Fibroblast of lung (primary cell): ENCODE data around the gene SLC36A3. TPM values are rescaled to one million over a fixed set of nuclear protein-coding genes. Genes with fewer than 3 reads are reported as not detected.

Source experiments
- DNase-seq, 2 donors: peaks; one replicate each; pipeline versions ENCODE4 v3.0.0 to v3.0.0-alpha.2; 2010; ENCODE audit warnings: low read depth in 2 of 2
- H2AFZ ChIP-seq: 2 replicates; pipeline ENCODE4 v1.5.1; 2012; ENCODE audit warnings: low read length, control low read depth, inconsistent platforms
- H3K27ac ChIP-seq: 2 replicates; pipeline ENCODE4 v1.5.1; 2011; ENCODE audit warnings: low read length, control low read depth; ENCODE audit not compliant: insufficient read depth
- H3K27me3 ChIP-seq: 2 replicates; pipeline ENCODE4 v1.5.1; 2011; ENCODE audit warnings: mild to moderate bottlenecking, low read length; ENCODE audit not compliant: control insufficient read depth, insufficient read depth
- H3K36me3 ChIP-seq: 2 replicates; pipeline ENCODE4 v1.5.1; 2011; ENCODE audit warnings: low read length; ENCODE audit not compliant: control insufficient read depth, insufficient read depth
- H3K4me1 ChIP-seq: 2 replicates; pipeline ENCODE4 v1.5.1; 2011; ENCODE audit warnings: low read length; ENCODE audit not compliant: control insufficient read depth, insufficient read depth; ENCODE audit errors: extremely low read depth
- H3K4me2 ChIP-seq: 2 replicates; pipeline ENCODE4 v1.5.1; 2011; ENCODE audit warnings: low read length, control low read depth; ENCODE audit not compliant: insufficient read depth; ENCODE audit errors: extremely low read depth
- H3K4me3 ChIP-seq, 4 experiments: fragments of 200-600 bp in 1 of 4; sonication (generic) in 1 of 4; replicated peaks in 1 of 4; 2 replicates each; pipeline ENCODE4 v1.5.1; 2011 to 2016; ENCODE audit warnings: low read length in 4 of 4, low read depth in 3 of 4, mild to moderate bottlenecking in 3 of 4, control low read depth in 2 of 4, inconsistent platforms in 1 of 4, mixed read lengths in 1 of 4; ENCODE audit not compliant: insufficient read depth in 1 of 4; ENCODE audit errors: control extremely low read depth in 1 of 4
- H3K79me2 ChIP-seq: 2 replicates; pipeline ENCODE4 v1.5.1; 2012; ENCODE audit warnings: mild to moderate bottlenecking, low read length, inconsistent platforms; ENCODE audit not compliant: control insufficient read depth, insufficient read depth
- H3K9ac ChIP-seq: 2 replicates; pipeline ENCODE4 v1.5.1; 2011; ENCODE audit warnings: mild to moderate bottlenecking, low read length, control low read depth; ENCODE audit not compliant: insufficient read depth
- H3K9me3 ChIP-seq: 2 replicates; pipeline ENCODE4 v1.5.1; 2012; ENCODE audit warnings: low read depth, low read length; ENCODE audit not compliant: control insufficient read depth, insufficient read depth
- H4K20me1 ChIP-seq: 2 replicates; pipeline ENCODE4 v1.5.1; 2011; ENCODE audit warnings: low read length; ENCODE audit not compliant: control insufficient read depth, insufficient read depth; ENCODE audit errors: extremely low read depth
- EZH2 ChIP-seq: IDR thresholded peaks from 2 replicates; pipeline ENCODE4 v1.5.1; 2012; ENCODE audit warnings: low read length, control low read depth, mild to moderate bottlenecking; ENCODE audit errors: missing control alignments
- polyA minus RNA-seq: library from RNA; depleted of rRNA, polyadenylated mRNA; stranded (reverse); fragments of >200 nt; gene quantifications from 2 replicates; pipeline ENCODE4 v1.2.3, GENCODE V29; 2011; ENCODE audit warnings: low replicate concordance
- polyA plus RNA-seq, 2 donors: library from polyadenylated mRNA; depleted of rRNA in 1 of 2; stranded (reverse) in 1 of 2; unstranded in 1 of 2; fragments of >200 nt; gene quantifications; 2 replicates each; pipeline ENCODE4 v1.2.1, GENCODE V29; 2011 to 2012; ENCODE audit warnings: missing spikeins in 1 of 2
- total RNA-seq: library from RNA; depleted of rRNA; stranded (reverse); fragments of >200 nt; gene quantifications from 2 replicates; pipeline ENCODE4 v1.2.1, GENCODE V29; 2014
- TF ChIP-seq, protein P1 (sequence below), 2 donors: IDR thresholded peaks in 1 of 2; conservative IDR thresholded peaks in 1 of 2; 1 replicate in 1 of 2; 2 replicates in 1 of 2; pipeline ENCODE4 v1.5.1; 2011 to 2012; ENCODE audit warnings: low read length in 2 of 2, control low read depth in 1 of 2, inconsistent platforms in 1 of 2, low read depth in 1 of 2, mild to moderate bottlenecking in 1 of 2

The SLC36A3 gene
- total RNA-seq, result not detected in 2 replicates
- not detected in 2 replicates for polyA plus RNA-seq
- not detected in 2 replicates for polyA plus RNA-seq (2012)
- polyA minus RNA-seq, result not detected in 2 replicates

DNA sequence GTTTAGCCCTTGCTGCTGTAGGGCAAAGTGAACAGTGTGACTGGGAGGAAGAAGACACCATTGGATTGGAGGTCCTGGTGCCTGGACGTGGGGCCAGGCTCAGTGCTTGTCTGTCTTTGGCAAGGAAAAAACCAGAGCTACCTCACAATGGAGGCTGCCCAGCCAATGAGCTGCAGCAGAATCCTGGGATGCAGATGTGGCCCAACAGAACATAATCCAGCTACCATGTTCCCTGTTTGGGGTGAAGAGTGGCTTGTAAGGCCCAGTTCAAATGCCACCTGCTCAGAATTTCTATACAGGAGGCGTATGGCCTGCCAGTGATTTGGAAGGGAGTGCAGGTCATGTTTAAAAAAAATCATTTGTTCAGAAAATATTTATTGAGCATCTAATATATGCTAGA, at the start of gene SLC36A3:
Gene SLC36A3 (minus strand): TSS at position 101 of the 400 bp plus-strand sequence. CDS start 412 bp downstream, outside the sequence.
- Histone ChIP-seq H3K27me3 (no peaks in the 10 kb centered on the region), H2AFZ (no peak within 1 kb of the TSS), H4K20me1 (no peaks in the 10 kb centered on the region), H3K4me3 (no peak within 1 kb of the TSS), H3K36me3 (no peaks in the 10 kb centered on the region), H3K4me1 (no peaks in the 10 kb centered on the region), H3K27ac (no peak within 1 kb of the TSS), H3K4me2 (no peak within 1 kb of the TSS), H3K9me3 (no peaks in the 10 kb centered on the region), H3K79me2 (no peaks in the 10 kb centered on the region), H3K9ac (no peak within 1 kb of the TSS)
- DNase-seq, result no peak
- TF ChIP-seq, protein P1, sequence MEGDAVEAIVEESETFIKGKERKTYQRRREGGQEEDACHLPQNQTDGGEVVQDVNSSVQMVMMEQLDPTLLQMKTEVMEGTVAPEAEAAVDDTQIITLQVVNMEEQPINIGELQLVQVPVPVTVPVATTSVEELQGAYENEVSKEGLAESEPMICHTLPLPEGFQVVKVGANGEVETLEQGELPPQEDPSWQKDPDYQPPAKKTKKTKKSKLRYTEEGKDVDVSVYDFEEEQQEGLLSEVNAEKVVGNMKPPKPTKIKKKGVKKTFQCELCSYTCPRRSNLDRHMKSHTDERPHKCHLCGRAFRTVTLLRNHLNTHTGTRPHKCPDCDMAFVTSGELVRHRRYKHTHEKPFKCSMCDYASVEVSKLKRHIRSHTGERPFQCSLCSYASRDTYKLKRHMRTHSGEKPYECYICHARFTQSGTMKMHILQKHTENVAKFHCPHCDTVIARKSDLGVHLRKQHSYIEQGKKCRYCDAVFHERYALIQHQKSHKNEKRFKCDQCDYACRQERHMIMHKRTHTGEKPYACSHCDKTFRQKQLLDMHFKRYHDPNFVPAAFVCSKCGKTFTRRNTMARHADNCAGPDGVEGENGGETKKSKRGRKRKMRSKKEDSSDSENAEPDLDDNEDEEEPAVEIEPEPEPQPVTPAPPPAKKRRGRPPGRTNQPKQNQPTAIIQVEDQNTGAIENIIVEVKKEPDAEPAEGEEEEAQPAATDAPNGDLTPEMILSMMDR (conservative IDR thresholded peaks at IDR 0.05 in 1 of 2, IDR thresholded peaks at IDR 0.05 in 1 of 2; ENCODE audit: low read depth in 1 of 2, low read length in 2 of 2), result no peak
- TF ChIP-seq EZH2, result no peak

DNA sequence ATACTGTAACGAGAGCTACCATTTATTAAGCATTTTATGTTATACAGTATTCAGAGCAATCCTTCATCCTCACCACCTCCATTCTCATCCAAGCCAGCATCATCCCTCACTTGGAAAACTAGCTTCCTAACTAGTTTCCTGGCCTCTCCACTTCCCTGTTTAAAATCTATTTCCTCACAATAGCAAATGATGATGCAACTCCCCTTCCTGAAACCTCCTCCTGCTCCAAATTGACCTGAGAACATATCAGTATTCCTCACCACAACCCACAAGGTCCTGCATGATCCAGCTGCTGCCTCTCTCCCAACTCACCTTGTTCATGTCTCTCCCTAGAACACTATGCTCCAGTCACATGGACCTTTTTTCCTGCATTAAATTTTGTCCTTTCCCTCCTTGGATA, 48.1 kb upstream of the SLC36A3 start:
- Histone ChIP-seq H3K79me2 (no peaks in the 10 kb centered on the region), H4K20me1 (no peaks in the 10 kb centered on the region), H3K9ac (no peak overlapping the region), H3K27ac (no peak overlapping the region), H2AFZ (no peak overlapping the region), H3K27me3 (peaks cover 3% of the 10 kb centered on the region), H3K9me3 (no peaks in the 10 kb centered on the region), H3K36me3 (no peaks in the 10 kb centered on the region), H3K4me3 (no peak overlapping the region), H3K4me1 (no peaks in the 10 kb centered on the region), H3K4me2 (no peak overlapping the region)
- TF ChIP-seq EZH2, result no peak
- TF ChIP-seq, protein P1 (conservative IDR thresholded peaks at IDR 0.05 in 1 of 2, IDR thresholded peaks at IDR 0.05 in 1 of 2; ENCODE audit: low read depth in 1 of 2, low read length in 2 of 2), result no peak
- DNase-seq, result no peak

DNA sequence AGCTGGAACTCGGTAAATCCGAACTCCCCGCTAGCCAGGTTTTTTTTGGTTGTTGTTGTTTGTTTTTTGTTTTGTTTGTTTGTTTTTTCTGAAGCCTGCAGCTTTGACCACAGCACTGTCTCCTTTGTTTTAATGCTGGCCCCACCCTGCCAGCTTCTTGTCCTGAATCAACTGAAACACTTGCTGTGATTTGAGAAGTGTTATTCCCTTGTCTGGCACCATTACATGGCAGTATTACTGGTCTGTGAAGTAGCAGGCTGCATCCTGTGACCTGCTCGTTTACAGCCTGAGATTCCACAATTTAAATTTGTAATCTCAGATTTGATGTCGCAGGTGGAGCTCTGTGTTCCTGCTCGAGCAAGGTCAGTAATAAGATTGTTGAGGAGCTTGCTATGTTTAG, 45.2 kb upstream of the SLC36A3 start:
- Histone ChIP-seq H4K20me1 (no peaks in the 10 kb centered on the region), H3K4me1 (no peaks in the 10 kb centered on the region), H3K4me3 (no peak overlapping the region), H3K36me3 (no peaks in the 10 kb centered on the region), H3K27ac (no peak overlapping the region), H3K79me2 (no peaks in the 10 kb centered on the region), H3K4me2 (no peak overlapping the region), H3K9me3 (no peaks in the 10 kb centered on the region), H3K9ac (no peak overlapping the region), H2AFZ (no peak overlapping the region), H3K27me3 (peaks cover 3% of the 10 kb centered on the region)
- DNase-seq, result no peak
- TF ChIP-seq EZH2, result no peak
- TF ChIP-seq, protein P1 (conservative IDR thresholded peaks at IDR 0.05 in 1 of 2, IDR thresholded peaks at IDR 0.05 in 1 of 2; ENCODE audit: low read depth in 1 of 2, low read length in 2 of 2), result no peak
